K562 (cell line): ENCODE measurements around the gene MESP1. TPM values are rescaled to one million over a fixed set of nuclear protein-coding genes. Genes with fewer than 3 reads are reported as not detected.
A peak's percentile ranks its signal among the peaks of the same experiment; 100 is the strongest.

Source experiments
- ATAC-seq: fragments of 200-7000 bp; cut with Tn5 transposase; 3 replicates; pipeline ENCODE4 v1.9.1; 2020; ENCODE audit warnings: moderate library complexity
- BruUV-seq: library from RNA; stranded (reverse); fragments of 400-500 nt; replicated peaks from 2 replicates; lab custom pipeline; 2021; lab: Mats Ljungman, UMichigan
- CTCF ChIA-PET: fragments of 300-600 bp; formaldehyde crosslinking; extraction: SDS; loops from one replicate; lab custom pipeline; 2021; ENCODE audit warnings: low intra/inter-chr PET ratio; lab: Yijun Ruan, JAX
- POLR2A ChIA-PET: fragments of 300-600, 350-650 bp; sonication (Branson Sonifier 250); formaldehyde crosslinking; extraction: SDS; loops from one replicate; lab custom pipeline; 2021; ENCODE audit warnings: antibody characterized with exemption, inconsistent platforms; lab: Yijun Ruan, JAX
- DNase-seq, 4 experiments: peaks; one replicate each; pipeline versions ENCODE4 v3.0.0 to v3.0.0-alpha.2; 2011 to 2018; ENCODE audit warnings: low spot score in 3 of 4, mixed read lengths in 3 of 4; ENCODE audit errors: extremely low read depth in 1 of 4
- FAIRE-seq: peaks from 2 replicates; lab custom pipeline; 2011; peaks lifted over from hg19 to GRCh38; lab: Jason Lieb, UNC
- H2AFZ ChIP-seq: 2 replicates; pipeline ENCODE4 v1.6.0; 2011; ENCODE audit warnings: low read depth, low read length, control low read depth, inconsistent platforms
- H3K27ac ChIP-seq: fragments of 200-600 bp; 3 replicates; pipeline ENCODE4 v1.8.0; 2011; ENCODE audit warnings: low read depth, mild to moderate bottlenecking, control low read depth, inconsistent platforms, low read length, moderate library complexity, mixed read lengths; ENCODE audit errors: extremely low read depth
- H3K27me3 ChIP-seq, 2 experiments: fragments of 300-600 bp in 1 of 2; 2 replicates in 1 of 2; 3 replicates in 1 of 2; pipeline versions ENCODE4 v1.6.0 to v1.8.0; 2011; ENCODE audit warnings: inconsistent platforms in 2 of 2, low read length in 2 of 2, mild to moderate bottlenecking in 1 of 2, mixed read lengths in 1 of 2, moderate library complexity in 1 of 2; ENCODE audit not compliant: control insufficient read depth in 2 of 2, insufficient read depth in 2 of 2
- H3K36me3 ChIP-seq: fragments of 300-600 bp; 3 replicates; pipeline ENCODE4 v1.8.0; 2011; ENCODE audit warnings: mild to moderate bottlenecking, low read length, inconsistent platforms; ENCODE audit not compliant: control insufficient read depth, insufficient read depth
- H3K4me1 ChIP-seq, 2 experiments: fragments of 200-600 bp in 1 of 2; replicated peaks in 1 of 2; 2 replicates in 1 of 2; 3 replicates in 1 of 2; pipeline versions ENCODE4 v1.5.1 to v1.8.0; 2011; ENCODE audit warnings: inconsistent platforms in 2 of 2, low read length in 2 of 2, mild to moderate bottlenecking in 1 of 2, mixed read lengths in 1 of 2, moderate library complexity in 1 of 2; ENCODE audit not compliant: control insufficient read depth in 2 of 2, insufficient read depth in 2 of 2
- H3K4me2 ChIP-seq: 2 replicates; pipeline ENCODE4 v1.6.1; 2011; ENCODE audit warnings: low read length, control low read depth, inconsistent platforms, mixed read lengths; ENCODE audit not compliant: insufficient read depth
- H3K4me3 ChIP-seq: fragments of 200-600 bp; sonication (generic), shearing (Covaris generic); 2 replicates; pipeline ENCODE4 v1.5.1; 2016; ENCODE audit warnings: control low read depth, inconsistent platforms
- H3K79me2 ChIP-seq: fragments of 200-600 bp; 3 replicates; pipeline ENCODE4 v1.8.0; 2011; ENCODE audit warnings: low read length, inconsistent platforms; ENCODE audit not compliant: control insufficient read depth, insufficient read depth
- H3K9ac ChIP-seq, 2 experiments: 2 replicates each; pipeline versions ENCODE4 v1.6.0 to v1.6.1; 2011; ENCODE audit warnings: low read depth in 2 of 2, low read length in 2 of 2, control low read depth in 1 of 2, inconsistent platforms in 1 of 2, mild to moderate bottlenecking in 1 of 2, mixed read lengths in 1 of 2; ENCODE audit not compliant: insufficient read depth in 1 of 2
- H3K9me1 ChIP-seq: one replicate; pipeline ENCODE4 v1.6.0; 2011; ENCODE audit warnings: inconsistent platforms, mild to moderate bottlenecking, low read length, moderate library complexity; ENCODE audit not compliant: control insufficient read depth, insufficient read depth
- H3K9me3 ChIP-seq: replicated peaks from 2 replicates; pipeline ENCODE4 v1.5.1; 2011; ENCODE audit warnings: low read depth, low read length, inconsistent platforms; ENCODE audit not compliant: control insufficient read depth, insufficient read depth
- H4K20me1 ChIP-seq: replicated peaks from 2 replicates; pipeline ENCODE4 v1.6.1; 2011; ENCODE audit warnings: low read length, inconsistent platforms, mixed read lengths; ENCODE audit not compliant: control insufficient read depth, insufficient read depth
- CEBPG ChIP-seq, 3 experiments: fragments of 200-800 bp in 1 of 3; sonication (Bioruptor generic) in 1 of 3; sonication (generic) in 1 of 3; formaldehyde crosslinking in 1 of 3; IDR thresholded peaks in 2 of 3; conservative IDR thresholded peaks in 1 of 3; 2 replicates each; pipeline versions ENCODE4 v1.6.1 to v1.8.0; 2016 to 2022; ENCODE audit warnings: missing compliant biosample characterization in 2 of 3, missing genetic modification characterization in 2 of 3, mild to moderate bottlenecking in 1 of 3, missing genetic modification reagents in 1 of 3
- E4F1 ChIP-seq: fragments of 250-450 bp; sonication (Bioruptor Pico); IDR thresholded peaks from 2 replicates; pipeline ENCODE4 v1.5.0; 2021; ENCODE audit warnings: mild to moderate bottlenecking, borderline replicate concordance
- FOS ChIP-seq: IDR thresholded peaks from 3 replicates; pipeline ENCODE4 v1.6.1; 2011; ENCODE audit not compliant: insufficient read length; ENCODE audit errors: extremely low read depth
- NBN ChIP-seq: fragments of 450-650 bp; IDR thresholded peaks from 2 replicates; pipeline ENCODE4 v1.6.1; 2016; ENCODE audit warnings: low read depth, mild to moderate bottlenecking
- NR2C2 ChIP-seq, 2 experiments: fragments of 200-800 bp in 1 of 2; sonication (Bioruptor generic) in 1 of 2; sonication (generic) in 1 of 2; formaldehyde crosslinking in 1 of 2; IDR thresholded peaks; 2 replicates each; pipeline versions ENCODE4 v1.6.1 to v1.8.0; 2016 to 2022; ENCODE audit warnings: mild to moderate bottlenecking in 1 of 2, missing compliant biosample characterization in 1 of 2, missing genetic modification characterization in 1 of 2, missing genetic modification reagents in 1 of 2
- RUNX1 ChIP-seq: sonication (generic); IDR thresholded peaks from 2 replicates; pipeline ENCODE4 v1.6.1; 2016; ENCODE audit warnings: antibody characterized with exemption, low read depth
- SIN3A ChIP-seq, 2 experiments: fragments of 150-350 bp in 1 of 2; IDR thresholded peaks; 2 replicates each; pipeline ENCODE4 v1.6.1; 2011 to 2016; ENCODE audit warnings: borderline replicate concordance in 2 of 2, low read depth in 2 of 2, low read length in 2 of 2, mild to moderate bottlenecking in 2 of 2, moderate library complexity in 2 of 2; ENCODE audit not compliant: control insufficient read depth in 1 of 2
- SIRT6 ChIP-seq: IDR thresholded peaks from one replicate; pipeline ENCODE4 v1.6.1; 2012; ENCODE audit warnings: low read depth, mild to moderate bottlenecking, control low read depth, inconsistent platforms, low read length, moderate library complexity
- SPI1 ChIP-seq: IDR thresholded peaks from 2 replicates; pipeline ENCODE4 v1.6.1; 2011; ENCODE audit warnings: low read depth, low read length, control low read depth, borderline replicate concordance
- WGBS: fragments of 100-300 bp; shearing (Covaris generic); methylation state at CpG from one replicate; pipeline ENCODE4 v1.1.6; 2016; ENCODE audit warnings: low coverage, mixed read lengths; ENCODE audit not compliant: insufficient coverage; ENCODE audit errors: missing lambda C conversion rate; 5-methylcytosine and 5-hydroxymethylcytosine counted together
- in situ Hi-C: fragments of 300-500 bp; cut with MboI; formaldehyde crosslinking; loops from 4 replicates; pipeline ENCODE4 v1.15.0; 2018; ENCODE audit warnings: inconsistent platforms, mixed read lengths
- intact Hi-C: fragments of 100-400 bp; cut with micrococcal nuclease; formaldehyde crosslinking; loops from 2 replicates; pipeline ENCODE4 v1.14.2; 2022
- polyA plus RNA-seq, 8 experiments: library from polyadenylated mRNA; depleted of rRNA in 4 of 8; stranded (reverse) in 5 of 8; unstranded in 3 of 8; fragments of >200 nt; fragmentation: Nextera tagmentation in 2 of 8; fragmentation: Illumina TruSeq in 1 of 8; extraction: Ambion mirVana in 2 of 8; extraction: Trizol in 1 of 8; gene quantifications; 2 replicates each; pipeline versions ENCODE4 v1.2.1 to v1.2.3, GENCODE V29; 2011 to 2014; ENCODE audit warnings: inconsistent platforms in 1 of 8, missing spikeins in 1 of 8
- total RNA-seq, 7 experiments: library from RNA; depleted of rRNA in 6 of 7; stranded (reverse); fragments of >200 nt in 6 of 7; fragmentation: Illumina TruSeq in 2 of 7; extraction: Trizol in 2 of 7; gene quantifications; 2 replicates each; pipeline versions ENCODE4 v1.2.1 to v1.2.3, GENCODE V29; 2011 to 2021; ENCODE audit warnings: low replicate concordance in 1 of 7

Gene MESP1
- total and polyA plus RNA-seq, 9 of the 15 experiments (the other 6 are each of a cell fraction or from before 2014, with no cell fraction given) = 0.14 to 1.1 (median 0.36) TPM; not detected in 4

GRCh38 chr15:89758981-89759380 lies 7.9 kb upstream of the MESP1 start:
- peaks cover 13 to 26% of the 10 kb centered on the region in 2 experiments for H3K4me1 ChIP-seq
- H3K4me2 ChIP-seq = no peak overlapping the region
- H3K4me3 ChIP-seq = no peak overlapping the region
- TF ChIP-seq NBN = no peak
- no peak for TF ChIP-seq SIRT6
- TF ChIP-seq NR2C2 (CRISPR knock-in tag; IDR thresholded peaks at IDR 0.05) = no peak
- no peak for TF ChIP-seq NR2C2 (tag; IDR thresholded peaks at IDR 0.05)
- intact Hi-C loops (no loop called here), in situ Hi-C loops (loop anchor here (5.0 to 10.0 kb wide), 2 partner anchors 118 to 336 kb away; no protein-coding TSS in a partner anchor)
- ATAC-seq = no peak
- no peak overlapping the region for H3K27ac ChIP-seq
- no peaks in the 10 kb centered on the region for H3K9me1 ChIP-seq
- no peaks in the 10 kb centered on the region; the same call in 1 of the 2 replicates for H4K20me1 ChIP-seq
- no peak for DNase-seq
- 79% methylated on average over 8 of the region's 8 CpGs for WGBS
- no peak for FAIRE-seq
- H3K9me3 ChIP-seq = no peaks in the 10 kb centered on the region
- no peaks in the 10 kb centered on the region for H3K27me3 ChIP-seq
- no peak overlapping the region for H2AFZ ChIP-seq
- H3K9ac ChIP-seq = no peak overlapping the region
- ChIA-PET CTCF (no interaction called here), POLR2A (interaction anchor here (0.6 to 1.0 kb wide), 2 partner anchors 22 to 1143 kb away, joined by 3 to 5 read pairs; no protein-coding TSS in a partner anchor)
- BruUV-seq = no TSS peak
- no peaks in the 10 kb centered on the region for H3K79me2 ChIP-seq
- H3K36me3 ChIP-seq = no peaks in the 10 kb centered on the region

GRCh38 chr15:89758283-89758682 lies 7.2 kb upstream of the MESP1 start:
- Histone ChIP-seq H2AFZ (0 out of 2 replicates have a peak overlapping the region, but pooled peaks have one; percentile 8), H3K9me1 (no peaks in the 10 kb centered on the region), H4K20me1 (no peaks in the 10 kb centered on the region; the same call in 1 of the 2 replicates), H3K4me1 (peaks cover 13 to 26% of the 10 kb centered on the region in 2 experiments), H3K36me3 (no peaks in the 10 kb centered on the region), H3K4me3 (no peak overlapping the region), H3K79me2 (no peaks in the 10 kb centered on the region), H3K9ac (no peak overlapping the region), H3K9me3 (no peaks in the 10 kb centered on the region), H3K4me2 (no peak overlapping the region), H3K27me3 (no peaks in the 10 kb centered on the region), H3K27ac (no peak overlapping the region)
- CTCF ChIA-PET = no interaction called here
- POLR2A ChIA-PET = interaction anchor here (0.6 to 1.0 kb wide), 3 partner anchors 23 to 1144 kb away, joined by 3 to 5 read pairs (median 3); no protein-coding TSS in a partner anchor
- BruUV-seq = no TSS peak
- no peak for ATAC-seq
- intact Hi-C loops = no loop called here
- FAIRE-seq = no peak
- DNase-seq = no peak
- in situ Hi-C loops = loop anchor here (5.0 to 10.0 kb wide), 2 partner anchors 119 to 337 kb away; no protein-coding TSS in a partner anchor
- whole genome bisulfite sequencing = 82% methylated on average over 5 of the region's 8 CpGs
- no peak for TF ChIP-seq SIN3A (IDR thresholded peaks at IDR 0.05; ENCODE audit: borderline replicate concordance in 2 of 2, control insufficient read depth in 1 of 2, low read depth in 2 of 2, low read length in 2 of 2)
- TF ChIP-seq FOS = no peak
- no peak for TF ChIP-seq E4F1
- no peak for TF ChIP-seq CEBPG (CRISPR knock-in tag; IDR thresholded peaks at IDR 0.05)
- TF ChIP-seq CEBPG (tag; conservative IDR thresholded peaks at IDR 0.05 in 1 of 2, IDR thresholded peaks at IDR 0.05 in 1 of 2) = no peak
- TF ChIP-seq SPI1 = no peak
- no peak for TF ChIP-seq RUNX1
